Activated CD8-positive, alpha-beta memory T cell treated with anti-CD3 and anti-CD28 coated beads for 24 hours (primary cell): ENCODE measurements around the gene DAPK2.
"Not testable (repeated sequence)": the region's sequence is repeated elsewhere in the genome, so short reads cannot be mapped to it uniquely, and the experiment has no call there.

Experiments used
- DNase-seq: peaks from one replicate; pipeline ENCODE4 v3.0.0-alpha.2; 2020

Gene DAPK2

GRCh38 chr15:63909819-63910437, 136.4 kb downstream of the DAPK2 start:
- DNase-seq = no peak

GRCh38 chr15:63908991-63909390, 137.3 kb downstream of the DAPK2 start:
- no peak for DNase-seq

GRCh38 chr15:63908281-63908680, 138.0 kb downstream of the DAPK2 start:
- no peak for DNase-seq

- DNase-seq = no peak
Measured at GRCh38 chr15:63907521-63907920, 138.8 kb downstream of the DAPK2 start.

GRCh38 chr15:63906266-63906584, 140.1 kb downstream of the DAPK2 start:
- no peak for DNase-seq

- no peak for DNase-seq
Measured at GRCh38 chr15:63905558-63906265, 140.6 kb downstream of the DAPK2 start.

GRCh38 chr15:63905131-63905530, 141.2 kb downstream of the DAPK2 start:
- DNase-seq = no peak

GRCh38 chr15:63904042-63904441, 142.2 kb downstream of the DAPK2 start:
- DNase-seq = no peak

- no peak for DNase-seq
Measured at GRCh38 chr15:63902671-63903035, 143.6 kb downstream of the DAPK2 start.

GRCh38 chr15:63901912-63902670, 144.2 kb downstream of the DAPK2 start:
- DNase-seq = no peak

GRCh38 chr15:63900306-63900705, 146.0 kb downstream of the DAPK2 start:
- DNase-seq = no peak

- DNase-seq = not testable (repeated sequence)
Measured at GRCh38 chr15:63899606-63900005, 146.7 kb downstream of the DAPK2 start.

GRCh38 chr15:63899193-63899592, 147.1 kb downstream of the DAPK2 start:
- DNase-seq = no peak

- DNase-seq = no peak
Measured at GRCh38 chr15:63896336-63897115, 149.8 kb downstream of the DAPK2 start.

GRCh38 chr15:63895787-63896218, 150.5 kb downstream of the DAPK2 start:
- no peak for DNase-seq

- no peak for DNase-seq
Measured at GRCh38 chr15:63895194-63895593, 151.1 kb downstream of the DAPK2 start.

- DNase-seq = no peak
Measured at GRCh38 chr15:63894662-63894949, 151.7 kb downstream of the DAPK2 start.

- no peak for DNase-seq
Measured at GRCh38 chr15:63893866-63894661, 152.2 kb downstream of the DAPK2 start.

GRCh38 chr15:63892794-63893441, 153.4 kb downstream of the DAPK2 start:
- peak; percentile 87 for DNase-seq

GRCh38 chr15:63891768-63892133, 154.5 kb downstream of the DAPK2 start:
- DNase-seq = no peak

- peak; percentile 91 for DNase-seq
Measured at GRCh38 chr15:63891079-63891767, 155.1 kb downstream of the DAPK2 start.

- no peak for DNase-seq
Measured at GRCh38 chr15:63890617-63891016, 155.7 kb downstream of the DAPK2 start.
